NCI-H1694 treated with DMSO at 0.1 percent for 48 hours (cell line): ENCODE results near the gene SLC41A2.

ENCODE experiments used
- DNase-seq: peaks from one replicate; lab custom pipeline; 2025; lab: John Stamatoyannopoulos, UW

The SLC41A2 gene

DNA sequence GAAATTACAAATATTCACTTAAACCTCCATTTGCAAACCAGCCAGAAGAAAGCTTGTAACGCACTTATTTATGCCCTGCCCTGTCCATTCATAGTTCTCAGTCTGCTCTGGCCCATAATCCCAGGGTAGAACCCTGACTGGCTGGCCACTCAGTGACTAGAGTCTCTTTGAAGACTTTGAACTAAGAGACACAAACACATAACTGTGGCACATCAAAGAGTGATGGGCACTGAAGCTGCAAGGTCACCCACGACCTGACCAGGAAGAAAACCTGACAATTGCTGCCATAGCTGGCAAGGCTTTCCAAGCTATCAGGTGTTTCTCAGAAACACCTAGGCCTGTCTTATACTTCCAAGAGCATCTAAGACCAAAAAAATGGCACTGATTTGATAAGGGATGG, 28.7 kb downstream of the SLC41A2 start:
- no peak for DNase-seq

DNA sequence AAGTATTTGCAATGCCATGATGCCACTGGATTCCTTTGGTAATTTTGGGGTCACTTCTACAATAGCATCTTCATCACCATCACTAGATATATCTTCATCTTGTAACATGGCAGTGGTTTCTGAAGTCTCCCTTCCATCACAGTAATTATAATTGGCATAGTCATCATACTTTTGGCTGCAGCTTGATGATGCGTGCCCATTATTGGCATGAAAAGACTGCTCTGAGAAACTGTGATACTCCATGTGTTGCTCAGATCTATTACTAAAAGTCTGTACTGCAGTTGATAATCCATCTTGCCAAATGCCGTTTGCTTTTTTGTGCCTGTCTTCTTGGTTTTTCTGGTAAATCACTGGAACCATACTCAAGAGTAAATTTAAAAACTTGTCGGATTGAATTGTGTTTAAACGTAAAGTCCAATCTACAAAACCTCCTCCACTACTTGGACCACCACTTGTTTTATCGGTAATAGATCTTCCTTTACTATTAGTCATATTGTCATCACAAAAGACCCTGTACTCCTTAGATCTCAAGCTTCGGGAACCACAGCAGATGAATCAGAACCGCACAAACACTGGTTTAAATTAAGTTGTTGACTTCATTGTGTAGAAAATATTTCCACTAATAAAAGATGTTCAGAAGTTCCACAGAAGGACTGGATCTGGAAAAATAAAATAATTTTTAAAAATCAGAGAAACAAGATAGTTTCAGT, 29.9 kb downstream of the SLC41A2 start:
- DNase-seq, result no peak

- no peak for DNase-seq
These were observed 32.6 kb downstream of the SLC41A2 start for GRCh38 chr12:104925501-104925900.

GRCh38 chr12:104921340-104921739, 36.8 kb downstream of the SLC41A2 start:
- no peak for DNase-seq

GRCh38 chr12:104911942-104912341, 46.1 kb downstream of the SLC41A2 start:
- no peak for DNase-seq

DNA sequence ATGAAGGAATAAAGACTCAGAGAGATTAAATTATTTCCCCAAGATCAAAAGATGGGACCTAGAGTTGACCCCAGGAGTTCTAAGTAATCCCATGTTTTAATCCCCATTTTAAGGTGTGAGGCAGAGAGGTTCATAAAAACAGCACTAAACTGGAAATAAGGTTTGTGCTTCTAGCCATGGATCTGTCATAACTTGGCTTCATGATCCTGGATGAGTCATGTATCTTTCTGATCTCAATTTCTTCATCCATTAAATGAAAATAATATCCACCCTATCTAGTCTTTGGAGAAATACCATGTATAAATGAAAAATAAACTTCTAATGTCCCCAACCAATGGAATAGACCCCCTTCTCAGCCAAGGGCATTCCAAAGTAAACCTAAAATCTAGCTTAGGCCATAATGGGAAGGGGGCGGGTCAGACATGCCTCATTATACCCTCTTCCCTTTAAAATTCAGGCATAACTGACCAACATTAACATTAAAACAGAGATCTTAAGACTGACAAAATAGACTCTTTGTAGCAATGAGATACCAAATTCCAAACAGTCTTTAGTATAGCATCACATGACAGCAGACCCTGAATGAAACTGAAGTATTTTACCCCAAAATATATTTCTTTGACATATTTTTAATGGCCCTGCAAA, 47.8 kb downstream of the SLC41A2 start:
- DNase-seq, result no peak

GRCh38 chr12:104909761-104910160, 48.3 kb downstream of the SLC41A2 start:
- DNase-seq, result no peak
